ENCODE measurements around the gene SLC1A2.

Gene SLC1A2

DNA sequence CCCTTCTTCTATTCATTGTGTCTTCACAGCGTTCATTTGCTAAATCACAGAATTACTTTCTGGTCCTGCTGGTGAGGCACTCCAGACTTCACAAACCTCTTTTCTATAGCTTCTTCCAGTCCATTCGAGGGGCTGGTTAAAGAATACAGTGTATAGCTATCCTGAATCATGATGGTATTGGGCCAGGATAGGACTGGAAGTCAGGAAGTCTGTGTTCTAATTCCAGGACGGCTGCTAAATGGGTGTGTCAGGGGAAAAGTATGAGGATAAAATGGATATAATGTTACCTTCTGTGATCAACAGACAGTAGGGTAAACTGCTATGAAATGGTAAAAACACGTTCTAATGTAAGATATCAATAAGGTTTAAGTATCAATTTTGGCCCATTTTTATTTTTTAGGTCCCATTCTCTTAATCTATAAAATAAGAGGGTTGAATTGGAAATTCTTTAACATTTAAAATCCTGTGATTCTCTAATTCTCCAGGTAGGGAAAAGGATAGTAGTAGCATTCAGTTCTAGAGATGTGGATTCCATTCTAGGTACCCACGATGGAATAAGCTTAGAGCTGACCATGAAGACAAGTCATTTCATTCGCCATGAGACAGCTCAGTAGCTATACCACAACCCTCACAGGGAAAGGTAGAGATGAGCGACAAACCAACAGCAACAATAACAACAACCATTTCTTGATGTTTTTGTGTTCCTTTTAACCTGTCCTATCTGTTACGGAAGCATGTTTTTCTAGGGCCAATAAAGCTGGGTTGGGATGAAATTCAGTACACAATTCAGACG is 96.1 kb downstream of the SLC1A2 start:
- no peak for DNase-seq

DNA sequence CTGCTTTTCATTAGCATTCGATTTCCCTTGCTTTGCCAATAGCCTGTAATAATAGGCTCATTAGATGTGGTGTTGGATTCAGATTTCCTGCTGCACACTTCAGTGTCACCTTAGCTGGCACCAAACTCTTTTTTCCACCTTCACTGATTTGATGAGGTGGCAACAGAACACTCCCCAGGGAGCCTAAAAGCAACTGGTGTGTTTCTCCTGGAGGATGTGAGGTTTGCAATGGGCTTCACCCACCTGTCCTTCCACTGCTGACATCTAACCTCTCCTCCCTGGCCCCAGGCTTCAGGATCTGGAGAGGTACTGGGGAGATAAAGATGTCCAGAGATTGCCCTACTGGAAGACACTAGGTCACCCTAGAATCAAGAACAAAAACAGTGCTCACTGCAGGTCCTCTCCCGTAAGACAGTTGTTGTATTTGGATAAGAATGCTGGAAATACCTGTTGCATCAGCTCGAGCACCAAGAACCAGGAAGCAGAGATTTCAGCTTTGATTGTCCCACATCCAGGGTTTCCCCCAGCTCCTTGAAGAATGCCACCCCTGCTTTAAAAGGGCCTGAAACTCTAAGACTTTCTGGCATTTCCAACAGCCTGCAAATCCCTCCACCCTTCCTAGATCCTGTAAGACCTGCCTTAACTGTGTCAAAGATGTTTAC is 96.9 kb downstream of the SLC1A2 start:
- no peak for DNase-seq

DNA sequence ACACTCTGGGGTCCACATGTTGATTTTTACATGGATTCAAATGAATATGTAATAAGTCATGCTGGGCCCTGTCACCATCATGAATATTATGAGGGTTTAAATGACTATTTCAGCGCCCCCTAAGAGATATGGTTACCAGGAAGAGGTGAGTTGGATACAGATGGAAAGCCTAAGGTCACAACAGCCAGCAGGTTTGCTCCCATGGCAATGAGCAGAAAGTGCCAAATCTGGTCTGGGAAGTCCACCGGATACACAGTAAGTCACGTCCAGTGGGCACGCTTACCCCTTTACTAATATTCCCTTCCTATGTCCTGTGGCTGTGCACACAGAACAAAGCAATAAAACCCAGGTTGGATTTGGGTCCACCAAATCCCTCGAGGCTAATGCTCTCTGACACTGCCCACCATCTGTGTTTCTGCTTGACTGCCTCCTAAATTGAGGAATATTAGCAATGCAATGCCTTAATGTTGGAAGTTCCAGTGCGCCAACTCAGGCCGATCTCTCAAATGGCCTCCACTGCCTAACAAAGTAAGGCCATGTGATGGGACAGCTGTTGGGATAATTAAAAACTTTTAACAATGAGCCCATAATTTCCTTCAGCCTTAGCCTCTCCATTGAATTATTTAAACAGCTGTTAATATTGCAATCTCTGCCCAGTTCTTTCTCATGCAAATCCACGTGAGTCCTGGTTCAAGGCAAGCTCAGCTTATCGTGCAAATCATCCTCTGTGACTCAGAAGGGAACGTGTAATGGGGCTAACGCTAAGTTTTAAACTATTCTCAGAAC is 97.6 kb downstream of the SLC1A2 start:
- no peak for DNase-seq

DNA sequence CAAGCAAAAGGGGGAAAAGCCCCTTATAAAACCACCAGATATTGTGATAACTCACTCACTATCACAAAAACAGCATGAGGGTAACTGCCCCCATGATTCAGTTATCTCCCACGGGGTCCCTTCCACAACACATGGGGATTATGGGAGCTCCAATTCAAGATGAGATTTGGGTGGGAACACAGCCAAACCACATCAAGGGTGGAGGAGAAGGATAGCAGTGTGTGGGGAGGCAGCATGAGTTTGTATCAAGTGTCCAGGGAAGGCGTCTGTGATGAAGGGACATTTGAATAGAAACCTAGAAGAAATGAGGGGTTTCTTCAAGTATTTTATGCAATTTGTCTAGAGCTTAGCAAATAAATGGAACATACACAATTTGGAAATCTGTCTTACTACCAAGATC is 98.2 kb downstream of the SLC1A2 start:
- no peak for DNase-seq

DNA sequence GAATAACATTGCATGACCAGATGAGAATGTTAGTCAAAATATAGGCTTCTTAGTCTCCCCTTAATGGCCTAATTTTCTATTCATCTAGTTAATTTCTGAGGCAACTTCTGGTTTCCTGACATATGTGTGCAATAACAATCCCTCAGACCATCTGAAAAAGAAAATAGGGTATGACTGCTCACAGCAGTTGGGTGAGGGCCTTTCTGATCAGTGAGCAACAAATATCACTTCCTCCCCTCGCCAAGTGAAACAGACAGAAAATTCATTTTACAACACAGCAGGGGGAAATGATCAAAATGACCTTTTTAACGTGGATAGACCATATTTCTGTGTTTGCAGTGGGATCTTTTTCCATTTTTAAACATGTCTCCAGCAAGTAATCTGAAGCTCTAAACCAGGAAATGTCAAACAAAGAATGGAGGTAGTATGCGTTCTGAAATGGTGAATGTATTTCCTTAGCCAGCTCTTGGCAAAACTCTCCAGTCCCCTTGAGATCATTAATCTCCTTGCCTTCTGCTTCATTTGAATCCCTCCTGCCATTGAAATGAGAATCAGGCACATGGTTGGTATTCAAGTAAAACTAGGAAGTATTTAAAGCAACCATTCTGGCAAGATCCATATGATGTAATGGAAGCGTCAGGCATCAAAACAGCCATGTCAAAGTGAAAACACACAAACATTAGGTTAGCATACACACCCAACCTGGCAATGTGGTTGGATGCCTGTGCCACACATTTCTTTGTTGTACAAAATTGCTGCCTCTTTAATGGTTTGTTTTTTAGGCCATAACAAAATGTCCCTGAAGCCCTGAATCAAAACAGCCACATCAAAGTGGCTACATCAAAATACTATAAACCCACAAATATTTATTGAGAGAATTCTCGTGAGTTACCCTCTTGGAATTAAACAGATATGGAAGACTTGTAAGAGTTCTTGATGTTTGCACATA is 100.1 kb downstream of the SLC1A2 start:
- DNase-seq, result no peak

DNA sequence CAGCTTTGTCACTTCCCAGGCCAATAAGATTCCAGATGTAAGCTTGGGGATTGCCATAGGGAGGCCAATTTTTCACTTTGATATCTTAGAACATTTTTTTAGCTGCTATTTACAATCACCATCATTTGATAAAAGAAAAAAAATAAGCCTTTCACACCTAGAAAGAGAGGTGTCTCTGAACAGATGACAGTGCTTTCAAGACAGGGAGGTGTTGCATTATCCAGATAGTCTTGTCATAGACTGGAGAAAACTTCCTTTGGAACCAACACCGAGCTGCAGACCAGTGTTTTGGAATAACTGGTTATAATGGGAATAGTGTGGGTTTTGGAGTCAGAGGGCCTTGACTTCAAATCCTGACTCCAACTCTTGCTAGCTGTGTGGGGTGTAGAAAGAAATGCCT is 101.0 kb downstream of the SLC1A2 start:
- no peak for DNase-seq

DNA sequence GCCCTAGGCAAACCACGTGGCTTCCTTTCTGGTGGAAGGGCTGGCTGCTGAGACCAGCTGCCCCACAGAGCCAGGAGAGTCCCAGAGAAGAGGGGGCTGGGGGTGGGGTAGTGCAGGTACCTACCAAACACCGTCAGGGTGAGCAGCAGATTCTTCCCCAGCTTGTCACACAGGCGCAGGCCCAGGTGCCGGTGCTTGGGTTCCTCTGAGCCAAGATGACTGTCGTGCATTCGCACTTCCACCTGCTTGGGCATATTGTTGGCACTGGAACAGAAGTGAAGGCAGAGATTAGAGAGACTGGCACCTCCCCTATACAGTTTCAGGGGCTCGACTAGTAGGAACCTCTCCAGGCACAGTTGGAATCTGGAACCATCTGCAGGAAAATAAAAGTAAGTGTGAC is 102.1 kb downstream of the SLC1A2 start:
- no peak for DNase-seq

DNA sequence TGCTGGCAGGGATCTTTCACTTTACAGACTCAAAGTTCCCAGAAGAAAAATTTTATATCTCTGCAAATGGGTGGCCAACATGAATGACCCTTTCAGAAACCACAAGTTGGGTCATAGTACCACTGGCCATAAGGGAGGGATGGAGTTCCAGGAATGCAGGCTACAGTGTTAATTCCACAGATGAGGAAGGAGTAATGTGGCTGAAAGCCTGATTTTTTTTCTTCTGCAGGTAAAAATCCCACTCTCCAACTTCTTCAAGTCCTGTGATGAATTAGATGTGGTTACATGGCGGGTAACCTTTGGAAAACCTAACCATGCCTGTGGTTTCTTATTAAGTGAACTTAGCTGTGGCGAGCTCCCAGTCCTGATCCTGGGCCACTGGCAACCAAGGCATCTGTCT is 103.2 kb downstream of the SLC1A2 start:
- no peak for DNase-seq

DNA sequence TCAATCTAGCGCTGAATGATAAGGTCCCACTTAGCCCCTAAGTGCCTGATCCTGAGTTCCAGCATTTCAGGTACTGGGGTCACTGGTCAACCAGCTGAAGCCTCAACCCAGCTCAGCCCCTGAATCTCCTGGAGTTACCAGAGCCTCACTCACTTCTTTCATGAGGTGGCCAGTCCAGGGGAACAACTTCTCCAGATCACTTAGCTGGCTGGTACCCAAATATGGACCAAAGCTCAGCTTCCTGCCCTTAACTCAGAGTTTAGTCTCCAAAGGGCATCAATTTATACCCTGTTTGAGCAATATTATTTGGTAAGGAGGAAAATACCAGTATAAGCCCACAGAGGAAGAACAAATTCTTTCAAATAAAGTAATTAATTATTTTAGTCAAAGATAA is 105.6 kb downstream of the SLC1A2 start:
- no peak for DNase-seq

DNA sequence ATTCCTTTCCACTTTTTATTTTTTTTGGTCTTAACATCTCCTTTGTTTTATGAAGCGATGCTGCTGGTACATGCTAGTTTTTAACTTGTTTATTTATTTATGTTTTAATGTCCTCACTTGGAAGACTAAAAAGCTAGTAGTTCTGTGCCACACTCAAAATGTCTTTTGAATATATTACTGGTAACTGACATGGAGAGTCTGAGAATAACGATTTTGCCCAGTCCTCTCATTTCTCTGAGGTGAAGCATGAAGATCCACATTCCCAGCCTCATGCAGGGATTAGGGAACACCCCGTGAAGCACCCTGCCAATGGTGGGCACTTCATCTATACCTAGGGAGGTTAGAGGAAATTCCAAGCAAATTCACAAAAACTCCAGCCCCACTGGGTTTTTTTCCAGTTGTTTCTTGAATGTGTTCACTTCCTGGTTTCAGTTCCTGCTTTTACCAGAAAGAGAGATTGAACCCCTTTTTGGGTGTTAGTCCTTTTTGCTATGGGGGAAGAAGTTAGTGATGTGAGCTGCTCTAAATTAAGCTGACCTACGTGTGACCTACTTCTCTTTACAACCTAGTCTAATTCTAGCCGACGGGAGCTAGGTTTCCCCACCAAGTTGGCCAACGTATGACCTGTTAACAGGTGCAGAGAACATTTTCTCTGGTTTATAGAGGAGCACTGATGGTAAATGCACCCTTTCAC is 106.1 kb downstream of the SLC1A2 start:
- DNase-seq, result no peak

DNA sequence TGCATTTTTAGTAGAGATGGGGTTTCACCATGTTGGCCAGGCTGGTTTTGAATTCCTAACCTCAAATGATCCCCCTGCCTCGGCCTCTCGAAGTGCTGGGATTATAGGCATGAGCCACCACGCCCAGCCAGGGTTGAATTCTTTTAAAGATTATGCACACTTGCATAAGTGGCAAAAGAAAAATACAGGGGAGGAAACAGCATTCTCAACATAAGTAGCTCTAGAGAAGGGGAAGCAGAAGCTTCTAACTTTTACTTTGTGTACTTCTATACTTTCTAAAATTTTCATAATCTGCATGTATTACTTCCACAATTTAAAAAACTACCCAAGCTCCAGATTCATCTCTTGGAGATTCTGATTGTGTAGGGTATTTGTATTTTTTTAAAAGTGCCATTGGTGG is 108.0 kb downstream of the SLC1A2 start:
- DNase-seq, result no peak

DNA sequence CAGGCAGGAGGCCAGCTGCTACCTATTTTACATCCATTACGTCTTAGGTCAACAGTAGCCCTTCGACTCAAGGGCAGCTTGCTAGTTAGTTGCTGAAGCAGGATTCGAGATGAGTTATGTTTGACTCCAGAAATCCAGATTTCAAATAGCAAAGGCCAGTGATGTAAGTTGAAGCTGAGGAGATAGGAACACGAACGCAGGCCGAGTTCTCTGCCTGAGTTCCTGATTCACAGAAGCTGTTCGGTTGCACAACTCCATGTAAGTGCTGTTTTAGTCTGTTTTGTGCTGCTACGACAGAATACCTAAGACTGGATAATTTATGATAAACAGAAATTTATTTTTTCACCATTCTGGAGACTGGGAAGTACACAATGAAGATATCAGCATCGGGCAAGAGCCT is 111.2 kb downstream of the SLC1A2 start:
- no peak for DNase-seq

DNA sequence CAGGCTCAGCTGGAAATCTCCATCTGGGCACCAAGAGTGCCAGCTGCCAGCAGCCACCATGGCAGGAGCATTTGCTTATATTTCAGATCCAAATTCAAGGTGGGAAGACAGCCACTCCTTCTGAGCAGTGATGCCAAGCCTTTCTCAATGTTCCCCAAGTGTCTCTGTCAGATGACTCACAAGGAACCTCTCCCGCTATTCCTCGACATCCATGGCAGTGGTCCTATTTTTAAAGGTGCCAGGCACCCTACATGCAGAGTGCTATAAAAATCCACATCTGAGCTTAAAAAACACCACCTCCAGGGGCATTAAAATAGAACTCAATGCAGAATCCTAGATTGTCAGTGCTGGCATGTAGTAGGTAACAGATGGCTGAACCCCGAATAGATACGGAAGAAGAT is 112.1 kb downstream of the SLC1A2 start:
- DNase-seq, result no peak

DNA sequence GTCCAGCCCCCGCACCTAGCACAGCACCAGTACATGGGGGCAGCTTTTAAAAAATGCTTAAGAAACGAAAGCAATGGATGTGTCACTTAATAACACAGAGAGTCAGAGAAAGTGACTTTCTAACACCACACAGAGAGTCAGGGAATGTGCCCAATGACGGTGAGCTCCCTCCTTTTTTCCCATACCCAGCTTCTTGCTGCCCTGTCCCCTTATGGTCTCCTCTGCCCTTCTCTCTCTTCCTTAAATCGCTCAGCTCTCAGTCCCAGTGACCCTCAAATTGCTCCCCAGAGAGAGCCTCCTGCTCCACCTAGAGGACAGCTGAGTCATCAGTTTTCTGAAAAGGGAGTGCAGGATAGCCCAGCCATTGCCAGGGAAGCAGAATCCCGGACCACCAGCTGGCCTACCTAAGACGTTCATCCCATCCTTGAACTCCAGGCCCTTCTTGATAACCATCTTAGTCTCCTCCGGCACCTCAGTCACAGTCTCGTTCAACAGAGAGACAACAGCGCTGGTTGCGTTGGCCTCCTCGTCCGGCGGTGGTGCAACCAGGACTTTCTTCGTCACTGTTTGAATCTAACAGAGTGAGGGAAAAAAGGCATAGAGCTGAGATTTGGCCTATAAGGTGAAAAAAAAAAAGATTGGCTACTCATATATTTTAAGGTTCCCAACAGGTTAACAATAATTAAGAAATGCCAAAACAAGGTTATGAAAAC is 113.5 kb downstream of the SLC1A2 start:
- DNase-seq, result peak; percentile 10

DNA sequence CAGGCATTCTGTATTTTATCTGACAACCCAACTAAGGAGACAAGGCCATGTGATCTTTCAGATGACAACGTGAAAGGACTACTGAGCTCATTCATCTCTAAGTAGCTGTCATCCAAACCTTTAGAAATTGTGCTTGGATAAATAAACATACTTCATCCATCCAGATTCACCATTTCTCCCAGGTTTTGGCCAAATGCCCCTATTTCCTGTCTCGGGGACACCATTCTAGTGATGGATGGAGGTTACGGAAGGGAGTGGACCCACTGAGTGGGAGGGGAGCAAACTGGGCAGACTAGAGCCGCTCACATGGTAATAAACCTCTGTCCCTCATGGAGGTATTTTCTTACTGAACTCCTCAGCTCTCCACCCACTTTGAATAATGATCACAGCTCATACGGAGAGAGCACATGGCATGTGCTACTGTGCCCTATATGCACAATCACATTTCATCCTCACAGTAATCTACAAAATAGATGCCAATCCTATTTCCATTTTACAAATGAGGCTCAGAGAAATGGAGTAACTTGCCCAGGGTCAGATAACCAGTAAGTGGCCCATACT is 114.4 kb downstream of the SLC1A2 start:
- DNase-seq, result no peak

DNA sequence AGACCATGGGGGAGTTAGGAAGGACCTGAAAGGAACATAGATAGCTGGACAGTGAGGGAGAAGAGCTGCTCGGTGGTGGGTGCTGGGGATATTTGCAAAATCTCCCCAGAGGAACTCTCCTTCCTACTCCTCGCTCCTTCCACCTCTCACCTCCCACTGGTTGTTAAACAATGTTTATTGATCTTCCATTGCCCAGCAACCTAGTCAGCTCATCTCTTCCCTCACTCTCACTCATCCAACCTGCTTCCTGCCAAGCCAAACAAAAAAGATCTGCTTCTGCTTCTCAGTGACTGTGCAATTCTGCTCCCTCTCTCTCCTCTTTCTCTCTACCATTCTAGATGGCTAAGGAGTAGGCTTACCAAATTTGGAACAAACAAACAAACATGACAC is 115.0 kb downstream of the SLC1A2 start:
- no peak for DNase-seq

DNA sequence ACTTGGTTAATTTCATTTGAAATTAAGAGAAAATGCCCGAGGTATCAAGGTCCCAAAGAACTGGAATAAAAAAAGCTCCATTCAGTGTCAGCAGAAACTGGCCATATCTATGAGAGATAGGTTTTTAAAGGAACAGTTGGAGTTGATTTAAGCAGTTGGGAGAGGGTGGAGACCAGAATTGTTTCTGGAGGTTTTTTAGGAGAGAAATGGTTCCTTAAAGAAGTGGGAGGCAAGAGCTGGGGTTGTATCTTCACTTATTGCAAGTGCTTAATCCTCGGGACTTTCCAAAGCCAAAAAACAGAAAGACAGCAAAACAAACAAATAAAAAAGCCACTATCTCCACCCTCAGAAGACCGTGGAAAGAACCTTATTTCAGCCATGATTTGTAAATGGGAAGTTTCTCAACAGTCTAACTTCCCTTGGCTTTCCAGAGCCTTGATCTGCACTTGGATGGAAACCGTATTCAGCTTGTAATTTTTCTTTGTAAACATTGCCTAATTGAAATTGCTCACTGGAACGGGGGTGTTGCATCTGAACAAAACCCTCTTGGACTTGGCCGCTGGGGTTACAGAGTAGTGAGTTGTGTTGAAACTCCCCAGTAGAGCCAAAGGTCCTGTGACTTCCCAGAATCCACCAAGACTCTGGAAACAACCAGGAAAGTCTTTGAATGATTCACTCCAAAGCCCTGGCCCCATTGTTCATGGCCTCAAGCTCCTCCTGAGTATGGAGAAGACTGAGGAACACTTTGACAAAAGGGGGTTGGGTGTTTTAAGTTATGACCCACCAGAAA is 115.6 kb downstream of the SLC1A2 start:
- no peak for DNase-seq

DNA sequence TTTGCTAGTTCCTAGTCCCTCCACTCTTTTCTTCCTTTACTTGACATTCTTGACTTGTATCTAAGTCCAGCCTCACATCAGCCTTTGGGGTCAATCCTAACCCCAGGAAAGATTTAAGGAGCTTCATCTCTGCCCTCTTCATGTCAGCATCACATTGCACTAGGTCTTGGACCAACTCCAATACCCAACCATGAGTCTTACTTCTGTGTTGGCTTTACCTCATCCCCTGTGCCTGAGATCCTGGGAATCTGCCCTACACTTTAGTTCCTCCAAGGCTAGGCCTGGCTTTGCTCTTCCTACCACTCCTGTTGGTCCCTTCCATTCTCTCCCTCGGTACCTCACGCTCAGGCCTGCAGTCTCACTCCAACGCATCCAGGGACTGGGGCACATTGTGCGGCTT is 117.0 kb downstream of the SLC1A2 start:
- DNase-seq, result no peak

DNA sequence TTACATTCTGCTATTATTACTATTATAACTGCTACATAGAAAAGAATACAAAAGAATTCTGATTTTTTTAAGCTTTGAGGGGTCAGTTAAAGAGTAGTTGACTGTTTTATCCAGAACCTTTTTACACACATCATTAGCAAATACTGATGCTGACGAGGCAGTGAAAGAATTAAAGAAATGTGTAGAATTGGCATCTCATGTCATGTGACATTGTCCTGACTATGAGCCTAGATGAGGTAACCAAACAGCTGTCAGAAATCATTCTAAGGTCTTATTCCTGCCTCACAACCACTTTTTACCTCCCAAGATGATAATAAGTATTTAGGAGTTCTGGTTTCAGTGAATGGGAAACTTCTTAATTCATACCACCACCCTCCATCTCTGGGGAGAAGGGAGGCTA is 121.0 kb downstream of the SLC1A2 start:
- DNase-seq, result no peak

DNA sequence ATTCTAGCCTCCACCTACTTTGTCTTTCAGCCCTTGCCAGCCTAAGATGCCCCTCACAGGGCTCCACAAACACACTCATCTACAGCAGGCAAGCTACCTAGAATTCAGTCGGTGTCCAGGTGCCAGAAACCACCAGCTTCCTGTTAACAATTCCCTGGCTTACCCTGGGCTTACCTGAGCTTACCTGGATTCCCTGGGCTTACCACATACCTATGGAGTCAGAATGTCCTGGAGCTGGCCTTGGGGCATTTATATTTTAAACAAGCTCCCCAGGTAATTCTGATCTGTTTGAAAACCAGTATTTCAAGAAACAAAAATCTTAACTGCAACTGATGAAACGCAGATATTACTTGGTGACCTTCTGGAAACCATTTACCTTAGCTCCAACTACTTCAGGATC is 123.6 kb downstream of the SLC1A2 start:
- DNase-seq, result no peak

All from activated naive CD4-positive, alpha-beta T cell treated with Interleukin-2 at 50 U/mL for 16 hours (primary cell).